Endothelial cell of umbilical vein (primary cell): ENCODE results near the gene DNAH10. TPM values are rescaled to one million over a fixed set of nuclear protein-coding genes. Genes with fewer than 3 reads are reported as not detected.

ENCODE experiments used
- BruUV-seq: library from RNA; stranded (reverse); fragments of 400-500 nt; replicated peaks from 2 replicates; lab custom pipeline; 2021; lab: Mats Ljungman, UMichigan
- CTCF ChIA-PET: fragments of 300-600, 350-600 bp; sonication (Branson Sonifier 250); formaldehyde crosslinking; loops from one replicate; lab custom pipeline; 2021; ENCODE audit warnings: antibody characterized with exemption, inconsistent platforms; lab: Charles Lee
- POLR2A ChIA-PET: fragments of 300-600, 350-600 bp; sonication (Branson Sonifier 250); formaldehyde crosslinking; loops from one replicate; lab custom pipeline; 2021; ENCODE audit warnings: antibody characterized with exemption, inconsistent platforms; lab: Charles Lee
- DNase-seq: peaks from one replicate; pipeline ENCODE4 v3.0.0-alpha.2; 2011; ENCODE audit warnings: low read depth, low spot score
- FAIRE-seq: peaks from 2 replicates; lab custom pipeline; 2011; peaks lifted over from hg19 to GRCh38; lab: Jason Lieb, UNC
- H2AFZ ChIP-seq: 2 replicates; pipeline ENCODE4 v1.6.0; 2012; ENCODE audit warnings: low read depth, low read length, control low read depth, inconsistent platforms
- H3K27ac ChIP-seq: 2 replicates; pipeline ENCODE4 v1.5.1; 2011; ENCODE audit warnings: low read depth, mild to moderate bottlenecking, control low read depth, low read length, moderate library complexity; ENCODE audit not compliant: insufficient read depth
- H3K27me3 ChIP-seq, 2 experiments: 2 replicates each; pipeline versions ENCODE4 v1.6.0 to v1.6.1; 2011; ENCODE audit warnings: low read length in 2 of 2, mixed read lengths in 1 of 2; ENCODE audit not compliant: control insufficient read depth in 2 of 2, insufficient read depth in 2 of 2
- H3K36me3 ChIP-seq, 2 experiments: 2 replicates in 1 of 2; 3 replicates in 1 of 2; pipeline ENCODE4 v1.5.1; 2011; ENCODE audit warnings: low read length in 2 of 2, mild to moderate bottlenecking in 1 of 2, moderate library complexity in 1 of 2; ENCODE audit not compliant: control insufficient read depth in 2 of 2, insufficient read depth in 2 of 2; ENCODE audit errors: extremely low read depth in 1 of 2
- H3K4me1 ChIP-seq: 3 replicates; pipeline ENCODE4 v1.5.1; 2011; ENCODE audit warnings: mild to moderate bottlenecking, low read length; ENCODE audit not compliant: control insufficient read depth, insufficient read depth; ENCODE audit errors: extremely low read depth
- H3K4me2 ChIP-seq: 2 replicates; pipeline ENCODE4 v1.6.1; 2011; ENCODE audit warnings: low read length, control low read depth, mixed read lengths; ENCODE audit not compliant: insufficient read depth
- H3K4me3 ChIP-seq, 3 experiments: fragments of 200-600 bp in 1 of 3; sonication (generic), shearing (Covaris generic) in 1 of 3; replicated peaks in 1 of 3; 2 replicates each; pipeline ENCODE4 v1.5.1; 2011 to 2016; ENCODE audit warnings: control low read depth in 3 of 3, low read length in 3 of 3, mild to moderate bottlenecking in 2 of 3, inconsistent platforms in 1 of 3, low read depth in 1 of 3, moderate library complexity in 1 of 3; ENCODE audit not compliant: insufficient read depth in 1 of 3
- H3K79me2 ChIP-seq: 2 replicates; pipeline ENCODE4 v1.6.0; 2012; ENCODE audit warnings: low read length, inconsistent platforms; ENCODE audit not compliant: control insufficient read depth, insufficient read depth
- H3K9ac ChIP-seq: replicated peaks from 2 replicates; pipeline ENCODE3; 2011; ENCODE audit warnings: low read length, control low read depth; ENCODE audit not compliant: insufficient read depth; ENCODE audit errors: extremely low read depth
- H3K9me1 ChIP-seq: replicated peaks from 3 replicates; pipeline ENCODE4 v1.6.0; 2011; ENCODE audit warnings: mild to moderate bottlenecking, low read length; ENCODE audit not compliant: control insufficient read depth, insufficient read depth; ENCODE audit errors: extremely low read depth
- H3K9me3 ChIP-seq: replicated peaks from 2 replicates; pipeline ENCODE4 v1.5.1; 2012; ENCODE audit warnings: low read length, inconsistent platforms; ENCODE audit not compliant: control insufficient read depth, insufficient read depth
- H4K20me1 ChIP-seq: replicated peaks from 2 replicates; pipeline ENCODE3; 2011; ENCODE audit warnings: mild to moderate bottlenecking, low read length; ENCODE audit not compliant: control insufficient read depth, insufficient read depth; ENCODE audit errors: extremely low read depth
- CTCF ChIP-seq, 2 donors: IDR thresholded peaks; 1 replicate in 1 of 2; 2 replicates in 1 of 2; pipeline ENCODE4 v1.5.1; 2011; ENCODE audit warnings: low read length in 2 of 2, mild to moderate bottlenecking in 2 of 2, moderate library complexity in 2 of 2, control low read depth in 1 of 2, inconsistent platforms in 1 of 2, low read depth in 1 of 2; ENCODE audit not compliant: insufficient read depth in 1 of 2; ENCODE audit errors: extremely low read depth in 1 of 2
- EZH2 ChIP-seq: IDR thresholded peaks from 2 replicates; pipeline ENCODE4 v1.6.1; 2012; ENCODE audit warnings: borderline replicate concordance, low read depth, mild to moderate bottlenecking, moderate library complexity, low read length, inconsistent platforms; ENCODE audit not compliant: severe bottlenecking
- FOS ChIP-seq: IDR thresholded peaks from 2 replicates; pipeline ENCODE4 v1.6.1; 2011; ENCODE audit warnings: mild to moderate bottlenecking, low read length, moderate library complexity, borderline replicate concordance; ENCODE audit not compliant: insufficient read depth
- GATA2 ChIP-seq: IDR thresholded peaks from 2 replicates; pipeline ENCODE4 v1.7.0; 2011; ENCODE audit warnings: low read depth, mild to moderate bottlenecking, moderate library complexity, mixed read lengths, low read length; ENCODE audit not compliant: insufficient read length, insufficient read depth
- JUN ChIP-seq: IDR thresholded peaks from 2 replicates; pipeline ENCODE4 v1.6.1; 2011; ENCODE audit warnings: borderline replicate concordance, low read depth; ENCODE audit not compliant: insufficient read length, insufficient read depth
- MAX ChIP-seq: IDR thresholded peaks from 2 replicates; pipeline ENCODE4 v1.6.1; 2011; ENCODE audit not compliant: insufficient read depth, insufficient read length
- MYC ChIP-seq: IDR thresholded peaks from one replicate; pipeline ENCODE4 v1.6.1; 2011; ENCODE audit warnings: mild to moderate bottlenecking, low read depth, low read length
- POLR2A ChIP-seq: IDR thresholded peaks from 2 replicates; pipeline ENCODE4 v1.6.1; 2012; ENCODE audit warnings: low read depth, mild to moderate bottlenecking, control low read depth, low read length
- POLR2AphosphoS5 ChIP-seq: IDR thresholded peaks from 2 replicates; pipeline ENCODE4 v1.6.1; 2012; ENCODE audit warnings: low read depth, mild to moderate bottlenecking, control low read depth, low read length, moderate library complexity; ENCODE audit not compliant: insufficient read depth
- dilution Hi-C: fragments of 300-500 bp; cut with MboI; formaldehyde crosslinking; loops from one replicate; pipeline ENCODE4 v1.15.0; 2019; ENCODE audit warnings: low sequenced_read_pairs; ENCODE audit not compliant: extremely low pct_ligation_motif_present
- intact Hi-C: fragments of 100-400 bp; cut with micrococcal nuclease; formaldehyde crosslinking; loops from one replicate; pipeline ENCODE4 v1.10.0; 2022
- polyA plus RNA-seq, 4 experiments: library from polyadenylated mRNA; depleted of rRNA in 3 of 4; stranded (reverse) in 3 of 4; unstranded in 1 of 4; fragments of >200 nt; gene quantifications; 2 replicates each; pipeline versions ENCODE4 v1.2.1 to v1.2.3, GENCODE V29; 2011 to 2012; ENCODE audit warnings: missing spikeins in 1 of 4
- total RNA-seq: library from RNA; stranded (reverse); gene quantifications from 2 replicates; pipeline ENCODE4 v1.2.3, GENCODE V29; 2021

DNAH10 gene
- total and polyA plus RNA-seq, 2 donors (not counting 3 experiments of a cell fraction or from before 2014, with no cell fraction given) = 0.04 to 0.31 TPM

- POLR2A ChIA-PET = no interaction called here
- Histone ChIP-seq H2AFZ (no peak overlapping the region), H3K9me1 (no peaks in the 10 kb centered on the region), H3K9ac (no peak overlapping the region), H3K9me3 (no peaks in the 10 kb centered on the region), H4K20me1 (no peaks in the 10 kb centered on the region), H3K36me3 (no peaks in the 10 kb centered on the region), H3K4me3 (no peak overlapping the region), H3K4me2 (no peak overlapping the region), H3K27ac (no peak overlapping the region), H3K27me3 (peaks cover 0 to 5% of the 10 kb centered on the region in 2 experiments), H3K4me1 (no peaks in the 10 kb centered on the region), H3K79me2 (no peaks in the 10 kb centered on the region)
- TF ChIP-seq EZH2 (no peak), GATA2 (no peak), POLR2AphosphoS5 (no peak), MYC (no peak), CTCF (IDR thresholded peaks at IDR 0.05; ENCODE audit: extremely low read depth in 1 of 2, insufficient read depth in 1 of 2, low read depth in 1 of 2, low read length in 2 of 2) (no peak), JUN (no peak), POLR2A (no peak), MAX (no peak), FOS (no peak)
- CTCF ChIA-PET = no interaction called here
- no peak for DNase-seq
- dilution Hi-C loops (no loop called here), intact Hi-C loops (no loop called here)
- no peak for FAIRE-seq
- no TSS peak for BruUV-seq
These were observed 74.2 kb downstream of the DNAH10 start for GRCh38 chr12:123836292-123836691.
